AG04449 (cell line): ENCODE data around the gene RBMX.

Experiments
- CTCF ChIA-PET: fragments of 350-600 bp; formaldehyde crosslinking; extraction: SDS; loops from one replicate; lab custom pipeline; 2021; ENCODE audit warnings: antibody characterized with exemption; lab: Yijun Ruan, JAX
- POLR2A ChIA-PET: fragments of 400-600, 350-600 bp; formaldehyde crosslinking; extraction: SDS; loops from one replicate; lab custom pipeline; 2020; ENCODE audit warnings: antibody characterized with exemption, inconsistent platforms; lab: Yijun Ruan, JAX
- DNase-seq: peaks from one replicate; pipeline ENCODE4 v3.0.0-alpha.2; 2010; ENCODE audit warnings: low read depth, low spot score
- H3K4me3 ChIP-seq: 2 replicates; pipeline ENCODE4 v1.5.1; 2011; ENCODE audit warnings: low read depth, mild to moderate bottlenecking, control low read depth, low read length
- TF ChIP-seq, protein P1 (sequence below): IDR thresholded peaks from one replicate; pipeline ENCODE4 v1.5.1; 2011; ENCODE audit warnings: mild to moderate bottlenecking, moderate library complexity, low read length, control low read depth, inconsistent platforms; ENCODE audit not compliant: insufficient read depth; ENCODE audit errors: missing control alignments

RBMX gene

DNA sequence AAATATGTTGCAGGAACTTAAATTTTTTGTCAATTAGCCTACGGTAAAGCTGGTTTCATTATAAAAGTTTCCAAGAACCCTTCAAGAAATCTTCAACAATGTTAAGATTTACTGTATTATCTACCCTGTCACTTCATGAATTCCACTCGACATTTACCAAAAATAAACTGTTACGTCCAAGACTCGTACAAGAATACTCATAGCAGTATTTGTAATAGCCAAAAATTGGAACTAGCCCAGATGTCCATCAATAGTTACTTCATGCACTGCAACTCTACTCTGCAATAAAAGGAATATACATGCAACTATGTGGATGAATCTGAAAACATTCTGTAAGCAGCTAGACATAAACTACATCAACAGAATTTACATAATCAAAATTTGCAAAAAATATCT lies 13.4 kb downstream of the RBMX start:
- ChIA-PET CTCF (no interaction called here), POLR2A (interaction anchor here (0.6 to 1.4 kb wide), 2 partner anchors 13 to 150 kb away, joined by 3 to 6 read pairs; partner anchors contain the start of gene RBMX)
- H3K4me3 ChIP-seq: no peak overlapping the region
- TF ChIP-seq, protein P1, sequence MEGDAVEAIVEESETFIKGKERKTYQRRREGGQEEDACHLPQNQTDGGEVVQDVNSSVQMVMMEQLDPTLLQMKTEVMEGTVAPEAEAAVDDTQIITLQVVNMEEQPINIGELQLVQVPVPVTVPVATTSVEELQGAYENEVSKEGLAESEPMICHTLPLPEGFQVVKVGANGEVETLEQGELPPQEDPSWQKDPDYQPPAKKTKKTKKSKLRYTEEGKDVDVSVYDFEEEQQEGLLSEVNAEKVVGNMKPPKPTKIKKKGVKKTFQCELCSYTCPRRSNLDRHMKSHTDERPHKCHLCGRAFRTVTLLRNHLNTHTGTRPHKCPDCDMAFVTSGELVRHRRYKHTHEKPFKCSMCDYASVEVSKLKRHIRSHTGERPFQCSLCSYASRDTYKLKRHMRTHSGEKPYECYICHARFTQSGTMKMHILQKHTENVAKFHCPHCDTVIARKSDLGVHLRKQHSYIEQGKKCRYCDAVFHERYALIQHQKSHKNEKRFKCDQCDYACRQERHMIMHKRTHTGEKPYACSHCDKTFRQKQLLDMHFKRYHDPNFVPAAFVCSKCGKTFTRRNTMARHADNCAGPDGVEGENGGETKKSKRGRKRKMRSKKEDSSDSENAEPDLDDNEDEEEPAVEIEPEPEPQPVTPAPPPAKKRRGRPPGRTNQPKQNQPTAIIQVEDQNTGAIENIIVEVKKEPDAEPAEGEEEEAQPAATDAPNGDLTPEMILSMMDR: no peak
- DNase-seq: no peak

- ChIA-PET POLR2A (interaction anchor here (0.6 kb wide), 1 partner anchor 149 kb away, joined by 3 read pairs; no protein-coding TSS in a partner anchor), CTCF (no interaction called here)
- no peak for DNase-seq
- no peak overlapping the region for H3K4me3 ChIP-seq
- TF ChIP-seq, protein P1: no peak
These were observed 14.0 kb downstream of the RBMX start for GRCh38 chrX:136866337-136867095.

- POLR2A ChIA-PET: interaction anchor here (1.3 kb wide), 1 partner anchor 15 kb away, joined by 6 read pairs; the partner anchor contains the start of gene RBMX
- H3K4me3 ChIP-seq: no peak overlapping the region
- DNase-seq: no peak
- CTCF ChIA-PET: no interaction called here
- TF ChIP-seq, protein P1: no peak
These were observed 15.0 kb downstream of the RBMX start for GRCh38 chrX:136865270-136866158.

GRCh38 chrX:136863826-136864225 lies 16.7 kb downstream of the RBMX start:
- TF ChIP-seq, protein P1: no peak
- CTCF ChIA-PET: no interaction called here

GRCh38 chrX:136862546-136862945 lies 18.0 kb downstream of the RBMX start:
- ChIA-PET POLR2A (no interaction called here), CTCF (no interaction called here)
- DNase-seq: no peak
- TF ChIP-seq, protein P1: no peak
- no peak overlapping the region for H3K4me3 ChIP-seq

More at GRCh38 chrX:136863826-136864225, 16.7 kb downstream of the RBMX start:
- DNase-seq: no peak
- H3K4me3 ChIP-seq: no peak overlapping the region
- POLR2A ChIA-PET: no interaction called here

DNA sequence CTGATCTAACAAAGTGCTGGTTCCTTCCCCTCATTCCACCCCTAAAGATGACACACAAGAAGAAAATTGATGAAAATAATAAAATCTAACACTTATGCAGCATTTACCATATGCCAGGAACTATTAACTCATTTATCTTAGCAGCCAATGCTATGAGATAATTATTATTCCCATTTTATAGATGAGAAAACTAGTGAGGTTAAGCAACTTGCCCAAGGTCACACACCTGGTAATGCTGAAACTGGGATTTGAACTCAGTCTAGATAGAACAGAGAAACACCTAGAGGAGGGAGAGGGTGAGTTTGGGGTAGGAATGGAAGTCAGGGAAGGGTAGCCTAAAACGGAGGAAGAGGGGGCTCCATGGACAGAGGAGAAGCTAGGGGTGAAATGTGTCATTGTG lies 18.6 kb downstream of the RBMX start:
- CTCF ChIA-PET: no interaction called here

More for the DNA sequence above, 18.6 kb downstream of the RBMX start:
- H3K4me3 ChIP-seq: no peak overlapping the region
- TF ChIP-seq, protein P1: no peak
- POLR2A ChIA-PET: no interaction called here
- DNase-seq: no peak
